HG03565 (cell line): Measurements from ENCODE around the gene LTBP2.

ENCODE experiments used
- ATAC-seq: cut with Tn5 transposase; IDR thresholded peaks from one replicate; pipeline ENCODE4 v1.9.1; 2021; ENCODE audit warnings: mild to moderate bottlenecking, moderate library complexity; ENCODE audit not compliant: unreplicated experiment

The LTBP2 gene

DNA sequence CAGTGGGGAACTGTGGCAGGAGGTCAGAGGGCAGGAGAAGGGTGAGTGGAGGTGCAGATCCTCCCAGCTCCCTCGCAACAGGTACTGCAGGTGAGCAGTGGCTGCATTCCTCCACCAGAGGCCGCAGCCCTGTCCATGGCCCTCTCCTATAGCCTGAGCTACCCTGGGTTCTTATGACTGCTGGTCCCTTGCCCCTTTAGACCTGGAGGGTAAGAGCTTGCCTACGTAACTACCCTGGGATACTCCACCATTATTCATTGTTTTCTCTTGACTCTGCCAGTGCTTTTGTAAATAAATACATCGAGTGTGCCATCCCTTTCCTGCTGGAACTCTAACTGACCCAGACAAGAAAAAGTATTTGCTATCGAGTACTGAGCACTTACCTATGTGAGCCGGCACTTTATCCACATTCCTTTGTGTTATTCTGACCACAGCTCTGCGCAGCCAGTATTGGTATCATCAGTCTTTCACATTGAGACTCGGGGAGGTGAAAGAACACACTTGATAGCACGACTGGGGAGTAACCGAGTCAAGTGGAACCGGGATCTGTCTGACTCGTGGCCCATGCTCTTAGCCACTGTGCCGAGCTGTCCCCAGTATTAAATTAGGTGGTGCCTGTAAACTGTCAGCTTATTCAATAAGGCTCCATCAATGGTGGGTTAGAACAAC, 38.5 kb downstream of the LTBP2 start:
- ATAC-seq, result no peak

DNA sequence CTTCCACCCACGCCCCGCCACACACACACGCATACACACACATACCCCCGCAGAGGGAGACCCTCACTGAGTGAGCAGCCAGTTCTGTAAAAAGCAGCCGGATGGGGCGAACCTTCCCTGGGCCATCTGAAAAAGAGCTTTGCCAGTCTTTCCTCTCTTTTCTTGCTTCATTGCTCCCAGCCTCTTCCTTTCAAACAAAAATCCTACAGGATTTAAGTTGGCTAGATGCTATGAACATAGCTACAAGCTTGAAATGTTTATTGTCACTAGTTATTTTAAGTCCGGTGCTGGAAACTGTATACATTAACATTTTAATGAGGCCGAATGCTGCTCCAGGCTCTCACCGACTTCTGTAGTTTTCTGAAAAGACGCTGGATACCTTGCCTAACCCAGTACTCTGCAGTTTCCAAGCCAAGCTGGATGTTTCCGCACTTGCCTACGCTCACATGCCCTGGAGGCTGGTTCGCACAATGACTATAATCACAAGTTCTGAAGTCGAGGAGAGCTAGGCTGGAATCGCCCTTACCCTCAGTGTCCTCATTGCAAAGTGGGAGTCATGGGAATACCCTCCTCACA, 39.2 kb downstream of the LTBP2 start:
- no peak for ATAC-seq

DNA sequence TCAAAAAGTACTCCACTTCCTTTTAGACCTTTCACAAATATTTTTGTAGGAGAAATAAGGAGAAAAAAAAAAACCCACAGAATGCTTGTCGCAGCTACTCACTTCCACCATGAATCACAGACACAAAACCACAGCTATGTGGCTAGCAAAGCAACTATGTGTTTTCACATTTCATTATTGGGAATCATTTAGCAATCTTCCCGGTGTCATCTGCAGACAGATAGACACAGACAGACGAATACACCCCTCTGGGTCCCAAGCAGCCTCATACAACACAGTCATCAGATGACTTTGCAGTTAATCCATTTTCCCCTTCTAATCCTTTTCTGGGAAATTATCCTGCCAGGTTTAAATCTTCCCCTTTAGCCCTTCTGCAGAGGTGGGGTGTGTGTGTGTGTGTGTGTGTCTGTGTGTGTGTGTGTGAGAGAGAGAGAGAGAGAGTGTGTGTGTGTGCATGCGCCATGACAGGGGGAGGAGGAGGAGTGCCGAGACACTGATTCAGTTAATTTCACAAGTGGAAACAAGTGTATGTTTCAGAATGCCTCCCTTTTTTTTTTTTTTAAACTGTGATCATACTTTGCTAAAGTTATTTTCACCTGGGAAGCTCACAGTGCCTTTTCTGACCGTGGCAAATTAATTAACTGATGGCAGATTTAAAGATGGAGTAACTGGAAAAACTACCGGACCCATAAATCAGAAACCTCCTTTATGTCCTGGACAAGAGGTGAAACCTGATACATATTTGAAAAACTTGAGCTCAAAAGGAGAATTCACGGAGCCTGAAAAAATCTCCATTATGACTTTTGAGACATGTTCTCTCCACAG, 39.9 kb downstream of the LTBP2 start:
- no peak for ATAC-seq

DNA sequence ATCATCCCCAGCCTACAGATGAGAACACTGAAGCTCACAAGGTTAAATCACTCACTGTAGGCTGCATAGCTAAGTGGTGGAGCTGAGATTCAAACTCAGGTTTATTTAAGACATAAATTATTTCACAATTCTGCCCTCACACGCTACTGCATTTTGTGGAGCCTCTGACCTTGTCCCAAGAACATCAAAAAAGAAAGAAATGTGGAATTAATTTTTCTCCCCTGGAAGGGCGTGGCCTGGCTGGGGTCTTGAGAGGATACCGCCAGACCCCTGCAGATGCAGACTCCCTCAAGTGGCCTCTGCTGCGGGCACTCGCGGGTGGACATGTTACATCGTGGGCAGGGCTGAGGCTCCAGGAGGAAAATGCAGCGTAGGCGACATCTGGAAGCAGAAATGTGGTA, 40.6 kb downstream of the LTBP2 start:
- ATAC-seq, result no peak

DNA sequence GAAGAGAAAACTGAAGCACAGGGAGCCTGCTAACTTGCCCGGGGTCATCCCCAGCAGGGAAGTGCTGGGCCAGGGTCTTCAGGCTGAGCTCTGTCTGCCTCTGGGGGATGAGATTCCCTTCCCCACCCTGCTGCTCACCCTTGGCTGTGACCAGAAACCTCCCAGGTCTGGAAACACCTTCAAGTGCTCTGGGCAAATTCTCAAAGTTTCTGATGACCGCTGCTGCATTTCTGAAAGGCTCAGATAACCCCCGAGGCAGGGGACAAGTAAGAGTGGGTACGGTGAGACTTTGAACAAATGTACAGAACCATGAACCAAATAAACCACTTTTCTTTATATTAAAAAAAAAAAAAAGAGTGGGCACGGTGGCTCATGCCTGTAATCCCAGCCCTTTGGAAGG, 41.3 kb downstream of the LTBP2 start:
- no peak for ATAC-seq

DNA sequence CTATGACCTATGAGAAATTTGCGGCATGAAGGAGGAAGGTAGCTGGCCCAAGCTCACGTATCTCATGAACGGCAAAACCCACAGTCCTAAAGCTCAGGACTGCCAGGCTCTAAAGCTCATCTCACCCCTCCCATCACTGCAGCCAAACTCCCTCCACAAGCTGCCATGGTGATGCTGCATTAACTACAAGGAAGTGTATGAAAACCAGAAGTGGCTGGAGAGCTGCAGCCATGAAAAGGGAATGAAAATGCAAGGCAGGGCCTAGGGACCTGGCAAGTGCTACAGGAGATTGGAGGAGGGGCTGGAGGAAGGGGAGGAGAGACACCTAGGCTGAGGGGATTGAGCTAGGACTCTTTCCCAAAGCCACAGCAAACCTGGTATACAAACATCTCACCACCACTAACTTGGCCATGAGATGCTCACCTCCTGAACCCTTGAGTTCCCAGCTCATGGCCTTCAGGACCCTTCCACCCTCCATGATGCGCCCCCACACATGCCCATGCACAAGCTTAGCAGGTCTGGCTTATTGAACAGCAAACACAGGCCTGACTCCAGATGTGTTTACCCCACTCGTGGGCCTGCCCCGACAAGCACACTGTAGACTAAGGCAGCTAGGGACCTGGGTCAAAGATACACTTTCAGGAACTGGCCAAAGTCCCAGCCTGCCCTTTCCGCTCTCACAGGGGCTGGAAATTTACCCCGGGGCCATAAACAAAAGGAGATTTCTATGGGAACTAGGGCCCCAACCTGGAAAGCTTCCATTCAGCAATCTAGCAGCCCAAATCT, 42.0 kb downstream of the LTBP2 start:
- ATAC-seq, result no peak

DNA sequence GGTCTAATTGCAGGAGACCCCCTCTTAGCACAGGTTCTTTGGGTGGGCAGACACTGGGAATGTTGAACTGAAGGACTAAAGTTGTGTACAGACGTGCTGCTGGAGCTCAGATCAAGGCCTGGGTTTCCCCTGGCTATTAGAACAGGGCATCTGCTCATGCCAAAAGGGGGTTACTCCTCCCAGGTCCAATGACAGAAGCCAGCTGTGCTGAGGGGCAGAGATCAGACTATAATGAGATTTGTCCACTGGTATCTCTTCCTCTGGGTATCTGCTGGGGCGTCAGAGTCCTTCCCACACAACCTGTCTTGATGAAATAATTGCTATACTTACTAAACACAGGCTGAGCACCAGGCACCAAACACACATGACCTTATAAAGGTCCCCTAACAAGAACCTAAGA, 42.6 kb downstream of the LTBP2 start:
- ATAC-seq, result no peak

DNA sequence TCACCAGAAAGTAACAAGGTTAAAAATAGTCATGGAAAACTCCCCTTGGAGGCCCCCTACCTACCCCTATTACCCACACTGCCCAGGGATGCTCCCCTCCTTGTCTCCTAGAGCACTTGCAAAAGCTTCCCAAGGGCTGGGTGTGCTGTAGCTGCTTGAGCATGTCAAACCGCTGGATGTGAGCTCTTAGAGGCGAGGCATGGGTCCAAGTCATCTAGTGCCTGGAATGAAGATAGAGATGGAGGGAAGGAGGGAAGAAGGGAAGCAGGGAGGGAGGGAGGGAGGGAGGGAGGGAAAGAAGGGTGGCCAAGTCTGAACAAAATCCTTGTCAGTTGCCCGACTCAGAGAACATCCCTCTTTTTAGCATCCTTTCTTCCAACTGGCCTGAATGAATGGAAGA, 43.1 kb downstream of the LTBP2 start:
- no peak for ATAC-seq

DNA sequence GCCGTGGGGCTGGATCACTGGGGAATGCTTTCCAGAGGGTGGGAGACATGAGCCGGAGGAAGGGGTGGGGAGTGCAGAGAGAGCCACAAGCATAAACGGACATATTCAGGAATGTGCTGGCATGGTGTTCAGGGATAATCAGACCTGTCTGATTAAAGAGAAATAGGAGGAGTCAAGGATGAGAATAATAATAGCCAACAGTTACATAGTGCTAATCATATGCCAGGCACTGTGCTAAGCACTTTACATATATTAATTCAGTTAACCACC, 43.7 kb downstream of the LTBP2 start:
- ATAC-seq, result no peak

DNA sequence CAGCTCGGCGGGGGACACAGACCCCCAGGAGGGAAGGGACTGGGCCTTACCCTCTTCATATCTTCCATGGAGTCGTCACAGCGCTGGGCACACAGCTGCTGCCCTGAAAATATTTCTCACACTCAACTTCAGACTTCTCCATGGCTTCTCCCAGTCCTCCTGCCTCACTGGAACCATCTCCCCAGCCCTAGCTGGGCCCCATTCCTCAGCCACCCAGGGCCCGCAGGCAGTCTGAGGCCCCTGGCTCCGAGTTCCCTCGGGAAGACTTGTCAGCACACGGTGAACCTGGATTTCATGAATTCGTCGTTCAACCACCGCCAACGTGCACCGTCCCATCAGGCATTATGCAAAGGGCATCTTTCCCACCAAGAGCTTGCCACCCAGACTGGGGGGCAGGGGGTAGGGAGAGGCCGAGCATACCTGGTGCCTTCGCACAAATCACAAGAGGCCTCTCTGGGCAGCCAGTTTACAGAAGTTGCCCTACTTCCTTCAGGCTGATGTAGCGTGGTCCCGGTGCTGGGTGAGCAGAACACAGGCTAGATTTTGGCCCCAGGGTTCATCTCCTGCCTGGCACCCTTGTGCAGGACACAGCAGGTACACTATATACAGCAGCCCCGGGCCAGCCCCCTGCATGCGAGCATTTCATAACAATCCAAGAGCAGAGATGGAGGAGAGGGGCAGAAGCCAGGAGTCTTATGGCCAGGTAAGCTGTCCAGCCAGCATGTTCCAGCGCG, 44.2 kb downstream of the LTBP2 start:
- ATAC-seq, result no peak

DNA sequence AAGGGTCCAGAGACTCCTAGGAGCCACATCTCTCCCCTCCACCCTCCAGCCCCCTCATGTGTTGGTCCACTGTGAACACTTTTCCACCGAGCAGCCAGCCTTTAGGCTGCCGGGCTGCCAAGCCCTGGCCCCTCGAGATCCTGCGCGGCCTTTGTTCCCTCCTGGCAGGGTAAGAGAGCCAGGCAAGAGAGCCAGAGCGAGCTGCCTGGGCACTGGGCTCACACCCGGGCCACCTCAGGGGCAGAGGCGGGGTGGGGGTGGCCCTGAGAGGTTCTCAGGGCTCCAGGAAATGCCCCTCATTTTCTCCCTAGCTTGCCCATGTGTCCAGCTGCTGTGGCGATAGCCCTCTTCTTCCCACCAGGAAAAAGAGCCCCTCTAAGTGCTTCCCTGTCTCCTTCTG, 44.8 kb downstream of the LTBP2 start:
- no peak for ATAC-seq

DNA sequence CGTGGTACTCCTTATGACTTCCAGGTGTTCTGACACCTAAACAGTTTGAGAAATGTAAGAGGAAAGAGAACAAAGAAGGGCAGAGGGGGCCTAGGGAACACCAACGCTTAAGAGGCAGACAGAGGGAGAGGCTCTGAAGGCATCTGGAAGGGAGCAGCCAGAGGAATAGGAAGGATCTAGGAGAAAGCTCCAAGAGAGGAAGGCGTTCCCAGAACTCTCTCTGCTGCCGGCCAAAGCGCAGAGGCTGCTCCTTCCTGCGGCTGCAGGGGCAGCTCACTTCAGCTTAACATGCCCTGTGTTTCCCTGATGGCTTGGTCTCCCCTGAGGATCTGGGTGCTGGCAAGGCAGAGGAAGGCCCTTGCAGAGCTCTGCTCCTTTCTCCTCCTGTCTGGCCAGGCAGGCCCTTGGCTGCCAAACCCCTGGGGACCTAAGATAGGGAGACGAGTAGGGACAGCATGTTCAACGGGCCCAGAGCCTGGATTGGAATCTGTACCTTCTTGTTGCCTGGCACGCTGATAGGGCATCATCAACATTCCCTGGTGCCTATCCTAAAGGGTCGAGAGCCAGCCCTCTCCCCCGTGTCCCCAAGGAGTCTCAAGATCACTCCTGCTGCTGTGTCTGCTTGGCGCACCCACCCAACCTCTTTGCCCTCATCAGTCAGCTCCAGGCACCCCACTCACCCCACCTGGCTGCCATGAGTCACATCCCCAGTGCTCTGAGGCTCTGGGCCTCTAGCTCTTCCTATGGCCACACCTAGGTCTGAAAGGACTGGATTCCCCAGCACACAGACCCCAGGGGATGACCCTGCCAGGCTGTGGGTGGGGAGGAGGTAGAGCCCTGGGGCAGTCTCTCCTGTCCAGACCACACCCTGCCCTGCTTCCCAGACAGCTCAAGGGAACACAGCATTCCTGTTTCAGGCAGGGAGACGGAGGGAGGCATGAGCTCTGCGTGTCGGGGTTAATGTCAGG, 45.6 kb downstream of the LTBP2 start:
- ATAC-seq, result no peak

DNA sequence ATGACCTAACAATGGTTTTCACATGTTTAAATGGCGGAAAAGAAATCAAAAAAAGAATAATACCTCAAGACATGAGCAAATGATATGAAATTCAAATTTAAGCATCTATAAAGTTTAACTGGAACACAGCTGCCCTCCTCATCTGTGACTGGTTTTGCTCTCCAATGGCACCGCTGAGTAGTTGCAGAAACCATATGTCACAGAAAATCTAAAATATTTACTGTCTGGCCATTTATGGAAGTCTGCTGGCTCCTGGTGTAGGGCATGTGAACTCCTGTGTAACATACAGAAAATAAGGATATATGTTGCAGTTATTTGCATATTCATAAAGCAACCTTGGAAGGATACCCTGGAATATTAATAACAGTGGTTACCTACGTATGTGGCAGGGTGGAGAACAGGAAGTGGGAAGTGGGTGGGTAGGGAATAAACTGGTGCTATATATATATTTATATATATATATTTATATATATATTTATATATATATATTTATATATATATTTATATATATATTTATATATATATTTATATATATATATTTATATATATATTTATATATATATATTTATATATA, 48.4 kb downstream of the LTBP2 start:
- no peak for ATAC-seq

DNA sequence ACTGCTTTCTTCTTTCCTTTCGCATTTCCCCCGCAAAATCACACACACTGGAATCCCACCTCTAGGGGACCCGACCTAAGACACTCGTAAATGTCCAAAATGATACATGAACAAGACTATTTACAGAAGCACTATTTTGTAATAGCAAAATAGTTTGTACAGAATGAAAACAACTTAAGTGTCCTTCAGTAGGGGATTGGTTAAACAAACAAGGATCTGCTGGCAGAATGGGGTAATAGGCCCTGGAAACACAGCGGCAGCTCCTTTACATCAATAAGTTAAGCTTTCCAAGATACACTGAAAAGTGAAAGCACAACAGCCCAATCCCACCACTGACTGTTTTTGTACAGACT, 48.8 kb downstream of the LTBP2 start:
- no peak for ATAC-seq

DNA sequence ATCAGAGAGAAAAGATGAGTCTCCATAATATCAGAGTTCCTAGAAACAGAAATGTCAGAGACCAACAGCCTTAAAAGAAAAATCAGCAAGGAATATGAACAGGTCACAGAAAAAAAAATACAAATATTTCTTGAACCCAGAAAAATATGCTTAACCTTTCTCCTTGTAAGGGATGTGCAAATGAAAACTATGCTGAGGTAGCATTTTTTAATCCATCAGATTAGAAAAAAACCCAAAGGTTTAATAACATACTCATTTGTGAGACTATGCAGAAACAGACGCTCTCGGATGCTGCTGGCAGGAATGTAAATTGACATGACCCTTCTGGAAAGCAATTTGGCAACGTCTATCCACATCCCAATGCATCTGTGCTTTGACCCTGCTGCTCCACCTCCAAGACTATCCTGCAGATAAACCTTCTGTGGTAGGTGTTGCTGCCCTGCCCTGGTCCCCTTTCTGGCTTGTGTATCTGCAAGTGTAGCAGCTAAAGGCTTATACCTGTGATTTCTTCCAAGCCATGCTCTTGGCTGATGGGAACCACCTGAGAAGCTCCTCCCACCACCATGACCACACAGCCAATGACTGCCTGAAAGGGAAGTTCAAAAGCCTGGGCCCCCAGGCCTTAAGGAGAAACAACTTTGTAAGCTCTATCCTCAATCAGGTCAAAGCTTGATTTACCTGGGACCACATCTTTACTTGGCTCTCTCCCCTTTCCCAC, 49.4 kb downstream of the LTBP2 start:
- ATAC-seq, result no peak

DNA sequence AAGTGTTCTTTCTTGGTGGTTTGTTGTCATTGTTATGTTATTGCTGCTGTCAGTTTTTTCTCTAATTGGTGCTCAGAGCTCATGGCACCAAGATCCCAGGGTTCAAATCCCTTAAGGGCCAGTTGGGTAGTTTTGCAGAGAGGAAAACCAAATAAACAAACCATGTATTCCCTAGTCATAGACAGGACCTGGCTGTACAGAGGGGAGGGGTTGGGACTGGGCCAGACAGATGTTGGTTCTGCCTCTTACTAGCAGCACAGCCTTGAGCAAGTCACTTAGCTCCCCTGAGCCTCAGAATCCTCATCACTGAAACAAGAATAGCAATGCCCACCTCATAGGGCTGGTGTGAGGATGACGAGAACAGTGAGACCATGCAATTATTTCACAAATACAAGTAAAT, 53.4 kb downstream of the LTBP2 start:
- no peak for ATAC-seq

DNA sequence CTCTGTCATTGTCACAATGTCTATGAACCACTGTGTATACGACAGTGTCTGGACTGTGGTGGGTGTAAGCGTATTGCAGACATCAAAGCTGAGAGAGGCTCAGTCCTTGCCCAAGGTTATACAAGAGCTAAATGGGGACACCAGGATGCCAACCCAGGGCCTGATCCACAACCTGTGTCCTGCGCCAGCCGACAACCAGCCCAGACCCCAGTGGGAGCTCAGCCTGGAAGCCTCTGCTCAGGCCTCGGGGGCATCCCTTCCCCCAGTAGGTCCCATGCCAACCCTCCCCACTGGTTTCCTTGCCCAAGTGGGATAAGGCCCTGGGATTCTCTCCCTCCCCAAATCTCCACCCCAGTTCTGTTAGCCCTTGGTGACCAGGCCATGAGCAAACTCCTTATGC, 54.3 kb downstream of the LTBP2 start:
- ATAC-seq, result no peak

DNA sequence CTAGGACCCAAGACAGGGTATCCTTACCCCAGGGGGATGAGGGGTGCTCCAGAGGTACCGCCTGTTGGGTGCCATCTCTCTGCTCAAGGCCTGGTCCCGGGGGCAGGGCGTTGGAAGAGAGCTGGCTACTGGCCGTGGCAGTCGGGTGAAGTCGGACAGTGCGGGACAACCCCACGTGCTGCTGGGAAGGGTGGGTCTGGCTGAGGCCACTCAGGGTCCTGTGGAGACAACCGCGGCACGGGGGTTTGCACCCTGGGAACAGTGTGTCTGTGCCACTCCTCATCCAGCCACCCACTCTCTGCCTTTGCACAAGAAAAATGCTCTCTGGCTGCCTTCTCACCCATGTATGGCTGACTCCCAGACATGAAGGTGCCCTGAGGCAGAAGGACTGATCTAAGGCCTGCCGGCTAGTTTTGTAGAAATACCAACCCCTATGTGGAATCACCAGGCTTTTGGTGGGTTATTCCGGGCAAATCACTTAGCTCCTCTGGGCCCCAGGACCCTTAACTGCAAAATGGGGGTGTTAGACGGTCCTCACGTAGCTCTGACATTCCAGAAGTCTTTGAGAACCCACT, 56.5 kb downstream of the LTBP2 start:
- no peak for ATAC-seq
